Measurements from ENCODE around the gene ANKRD52. TPM values are rescaled to one million over a fixed set of nuclear protein-coding genes. Genes with fewer than 3 reads are reported as not detected.

Gene ANKRD52
- total RNA-seq, 1 donor from 2014 or later, result 60.3 TPM

DNA sequence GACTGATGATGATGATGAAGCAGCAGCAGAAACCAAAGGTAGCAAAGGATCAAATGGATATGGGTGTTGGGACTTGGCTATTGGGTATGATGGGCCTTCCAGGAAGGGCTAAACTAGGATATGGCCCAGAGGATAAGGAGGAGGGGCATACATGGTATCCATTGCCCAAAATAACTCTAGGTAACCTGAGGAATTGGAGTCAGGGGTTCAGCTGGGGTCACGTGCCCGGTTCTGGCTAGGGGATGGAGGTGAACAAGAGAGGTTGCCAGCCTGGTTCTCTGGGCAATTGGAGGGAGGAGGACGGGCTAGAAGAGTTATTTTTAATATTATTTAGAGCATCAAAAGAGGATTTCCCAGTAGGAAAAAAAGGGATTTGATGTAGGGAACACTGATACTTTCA is 2.7 kb upstream of the ANKRD52 start:
- Mint-ChIP-seq H3K4me3 (ENCODE audit: low read depth) (no peak overlapping the region), H3K27me3 (peaks cover 5% of the 10 kb centered on the region), H3K4me1 (ENCODE audit: low read depth) (peaks cover 14% of the 10 kb centered on the region), H3K27ac (peak overlapping the region; percentile 79), H3K36me3 (ENCODE audit: insufficient read depth) (peaks cover 4% of the 10 kb centered on the region), H3K9me3 (ENCODE audit: low read depth) (no peaks in the 10 kb centered on the region)
- no peak for DNase-seq (ENCODE audit: low spot score, unreplicated experiment)
- no peak for TF ChIP-seq CTCF (IDR thresholded peaks at IDR 0.05; ENCODE audit: unreplicated experiment)

GRCh38 chr12:56260380-56260779 is 2.2 kb upstream of the ANKRD52 start:
- no peak for TF ChIP-seq CTCF (IDR thresholded peaks at IDR 0.05; ENCODE audit: unreplicated experiment)
- Mint-ChIP-seq H3K27ac (no peak overlapping the region), H3K4me3 (ENCODE audit: low read depth) (peak overlapping the region; percentile 6), H3K4me1 (ENCODE audit: low read depth) (peaks cover 14% of the 10 kb centered on the region), H3K9me3 (ENCODE audit: low read depth) (no peaks in the 10 kb centered on the region), H3K36me3 (ENCODE audit: insufficient read depth) (peaks cover 4% of the 10 kb centered on the region), H3K27me3 (peaks cover 5% of the 10 kb centered on the region)
- DNase-seq (ENCODE audit: low spot score, unreplicated experiment), result no peak

GRCh38 chr12:56258820-56259183 is 618 bp upstream of the ANKRD52 start:
- Mint-ChIP-seq H3K4me1 (ENCODE audit: low read depth) (peaks cover 14% of the 10 kb centered on the region), H3K9me3 (ENCODE audit: low read depth) (no peaks in the 10 kb centered on the region), H3K27ac (peak overlapping the region; percentile 93)

GRCh38 chr12:56257491-56258067 is 605 bp downstream of the ANKRD52 start:
- peaks cover 15% of the 10 kb centered on the region for H3K36me3 Mint-ChIP-seq (ENCODE audit: insufficient read depth)
- H3K27ac Mint-ChIP-seq, result peak overlapping the region; percentile 94
- DNase-seq (ENCODE audit: low spot score, unreplicated experiment), result no peak
- TF ChIP-seq CTCF (IDR thresholded peaks at IDR 0.05; ENCODE audit: unreplicated experiment), result no peak
- peak overlapping the region; percentile 93 for H3K4me3 Mint-ChIP-seq (ENCODE audit: low read depth)
- peaks cover 5% of the 10 kb centered on the region for H3K27me3 Mint-ChIP-seq
- H3K9me3 Mint-ChIP-seq (ENCODE audit: low read depth), result no peaks in the 10 kb centered on the region
- H3K4me1 Mint-ChIP-seq (ENCODE audit: low read depth), result peaks cover 14% of the 10 kb centered on the region

More at GRCh38 chr12:56258820-56259183, 618 bp upstream of the ANKRD52 start:
- Mint-ChIP-seq H3K27me3 (peaks cover 5% of the 10 kb centered on the region), H3K36me3 (ENCODE audit: insufficient read depth) (peaks cover 10% of the 10 kb centered on the region), H3K4me3 (ENCODE audit: low read depth) (peak overlapping the region; percentile 86)
- no peak for DNase-seq (ENCODE audit: low spot score, unreplicated experiment)
- TF ChIP-seq CTCF (IDR thresholded peaks at IDR 0.05; ENCODE audit: unreplicated experiment), result no peak

GRCh38 chr12:56257071-56257470 is 1.1 kb downstream of the ANKRD52 start:
- Mint-ChIP-seq H3K27me3 (peaks cover 5% of the 10 kb centered on the region), H3K4me3 (ENCODE audit: low read depth) (peak overlapping the region; percentile 93), H3K4me1 (ENCODE audit: low read depth) (peaks cover 14% of the 10 kb centered on the region), H3K9me3 (ENCODE audit: low read depth) (no peaks in the 10 kb centered on the region), H3K27ac (peak overlapping the region; percentile 94), H3K36me3 (ENCODE audit: insufficient read depth) (peaks cover 18% of the 10 kb centered on the region)
- no peak for DNase-seq (ENCODE audit: low spot score, unreplicated experiment)
- no peak for TF ChIP-seq CTCF (IDR thresholded peaks at IDR 0.05; ENCODE audit: unreplicated experiment)

Measured in progenitor cell of endocrine pancreas (in vitro differentiated cells).